SK-MEL-5 (cell line): ENCODE measurements around the gene PSEN1. TPM values are rescaled to one million over a fixed set of nuclear protein-coding genes. Genes with fewer than 3 reads are reported as not detected.

Source experiments
- DNase-seq: peaks from one replicate; pipeline ENCODE4 v3.0.0-alpha.2; 2016; ENCODE audit warnings: low read depth, low spot score
- in situ Hi-C: cut with HindIII; loops from 2 replicates; pipeline ENCODE4 v1.10.0; 2016; ENCODE audit warnings: low sequenced_read_pairs, high pct_unique_total_duplicates, low pct_unique_long_range_greater_than_20kb
- total RNA-seq: library from RNA; depleted of rRNA; stranded (reverse); fragments of >200 nt; shearing (Covaris generic); gene quantifications from 2 replicates; pipeline ENCODE4 v1.2.3, GENCODE V29; 2014

PSEN1 gene
- total RNA-seq, 1 experiment from 2014 or later, result 31.2 TPM

DNA sequence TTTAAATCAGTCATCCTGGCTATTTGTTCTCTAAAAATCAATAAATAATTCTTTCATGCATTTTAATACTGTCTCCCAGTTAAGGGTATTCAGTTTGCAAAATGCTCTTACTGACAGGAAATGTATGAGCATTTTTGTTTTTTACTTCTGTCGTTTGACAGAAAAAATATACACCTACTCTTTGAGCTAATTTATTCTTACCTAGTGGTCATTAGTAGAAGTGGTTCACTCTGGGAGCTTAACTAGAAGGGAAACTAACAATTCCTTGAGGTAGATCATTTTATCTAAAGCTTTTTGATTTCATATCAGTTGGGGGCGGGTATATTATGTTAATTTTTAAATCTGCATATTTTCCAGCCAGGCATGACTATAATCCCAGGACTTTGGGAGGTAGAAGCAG is 67.2 kb downstream of the PSEN1 start:
- in situ Hi-C loops, result no loop called here
- DNase-seq, result no peak

DNA sequence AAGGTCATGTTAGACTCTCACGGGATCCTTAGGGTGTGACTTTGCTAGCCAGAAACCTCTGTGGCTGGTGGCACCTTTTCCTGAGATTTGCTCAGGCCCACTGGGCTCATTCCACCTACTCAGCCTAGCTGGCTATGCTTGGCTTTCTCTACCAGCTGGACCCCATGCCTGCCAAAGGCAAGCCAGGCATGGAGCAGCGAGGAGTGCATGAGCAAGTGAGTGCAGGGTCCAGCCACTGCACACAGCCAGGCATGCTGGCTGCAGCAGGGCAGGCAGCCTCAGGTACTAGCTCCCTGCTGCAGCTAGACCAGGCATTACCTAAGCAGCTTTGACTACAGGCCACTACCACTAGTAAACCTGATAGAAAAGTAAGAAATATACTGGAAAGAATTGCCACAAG is 71.3 kb downstream of the PSEN1 start:
- in situ Hi-C loops, result no loop called here
- no peak for DNase-seq

DNA sequence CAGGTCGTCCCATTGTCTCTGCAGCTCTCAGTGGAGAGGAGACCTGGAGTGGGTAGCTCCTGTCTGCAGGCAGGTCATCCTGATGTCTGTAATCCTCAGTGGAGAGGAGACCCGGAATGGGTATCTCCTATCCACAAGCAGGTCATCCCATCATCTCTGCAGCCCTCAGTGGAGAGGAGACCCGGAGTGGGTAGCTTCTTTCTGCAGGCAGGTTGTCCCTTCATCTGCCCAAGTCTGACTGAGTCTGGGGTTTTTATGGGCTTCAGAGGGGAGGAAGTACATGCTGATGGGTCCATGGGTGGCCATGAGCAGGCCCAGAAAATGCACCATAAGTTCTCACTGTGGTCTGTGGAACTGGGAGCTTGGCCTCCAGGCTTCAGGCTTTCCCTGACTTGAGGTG is 72.1 kb downstream of the PSEN1 start:
- in situ Hi-C loops, result no loop called here
- DNase-seq, result no peak

DNA sequence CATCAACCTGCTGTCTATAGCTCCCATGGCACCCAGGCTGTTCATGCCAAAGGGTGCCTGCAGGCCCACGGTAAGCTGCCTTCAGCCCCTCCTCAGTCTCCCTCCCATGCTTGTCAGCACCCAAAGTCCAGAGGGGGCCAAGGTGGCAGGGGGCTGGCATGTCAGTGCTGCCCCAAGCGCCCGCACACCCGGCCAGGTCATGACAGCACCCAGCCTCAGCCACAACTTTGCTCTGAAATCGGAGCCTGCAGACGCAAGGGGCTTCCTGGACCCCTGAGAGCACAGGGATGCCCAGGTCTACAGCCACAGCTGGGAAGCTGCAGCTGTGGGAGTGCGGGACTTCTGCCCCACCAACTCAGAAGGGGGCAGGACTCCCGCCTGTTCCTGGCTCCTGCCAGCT is 72.5 kb downstream of the PSEN1 start:
- in situ Hi-C loops, result no loop called here
- no peak for DNase-seq

DNA sequence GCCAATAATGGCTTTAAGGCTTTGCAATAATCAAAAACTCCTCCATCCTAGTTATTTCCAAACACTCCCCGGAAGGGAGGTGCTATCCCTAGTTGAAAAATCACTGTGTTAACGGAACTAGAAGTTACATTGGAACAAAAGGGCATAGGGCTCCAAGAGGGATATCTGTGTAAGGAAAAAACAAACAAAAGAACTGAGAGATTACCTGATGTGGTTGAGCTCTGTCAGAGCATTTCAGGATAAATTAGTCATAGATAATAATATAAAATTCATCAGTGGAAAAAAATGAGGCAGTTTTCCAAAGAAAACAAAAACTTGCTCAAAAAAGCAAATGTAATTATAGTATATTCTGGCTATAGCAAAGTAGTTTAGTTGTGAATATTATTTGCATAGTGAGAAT is 73.6 kb downstream of the PSEN1 start:
- DNase-seq, result no peak
- in situ Hi-C loops, result no loop called here

DNA sequence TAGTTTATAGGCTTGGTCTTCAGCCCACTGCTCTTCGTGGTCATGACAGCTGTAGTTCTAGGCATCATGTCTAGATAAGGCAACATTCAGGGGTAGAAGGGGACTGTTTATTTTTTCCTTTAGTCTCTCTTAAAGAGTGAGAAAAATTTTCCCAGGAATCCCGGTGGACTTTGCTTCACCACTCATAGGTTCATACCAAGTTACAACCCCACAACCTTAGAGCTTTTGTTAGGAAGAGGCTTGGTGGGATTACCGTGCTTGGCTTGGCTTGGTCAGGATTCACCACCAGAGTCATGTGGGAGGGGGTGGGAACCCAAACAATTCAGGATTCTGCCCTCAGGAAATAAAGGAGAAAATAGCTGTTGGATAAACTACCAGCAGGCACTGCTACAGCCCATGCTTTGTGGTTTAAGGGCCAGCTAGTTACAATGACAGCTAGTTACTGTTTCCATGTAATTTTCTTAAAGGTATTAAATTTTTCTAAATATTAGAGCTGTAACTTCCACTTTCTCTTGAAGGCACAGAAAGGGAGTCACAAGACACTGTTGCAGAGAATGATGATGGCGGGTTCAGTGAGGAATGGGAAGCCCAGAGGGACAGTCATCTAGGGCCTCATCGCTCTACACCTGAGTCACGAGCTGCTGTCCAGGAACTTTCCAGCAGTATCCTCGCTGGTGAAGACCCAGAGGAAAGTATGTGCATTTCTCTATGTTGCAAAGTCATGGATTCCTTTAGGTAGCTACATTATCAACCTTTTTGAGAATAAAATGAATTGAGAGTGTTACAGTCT is 75.1 kb downstream of the PSEN1 start:
- in situ Hi-C loops, result no loop called here
- DNase-seq, result no peak

DNA sequence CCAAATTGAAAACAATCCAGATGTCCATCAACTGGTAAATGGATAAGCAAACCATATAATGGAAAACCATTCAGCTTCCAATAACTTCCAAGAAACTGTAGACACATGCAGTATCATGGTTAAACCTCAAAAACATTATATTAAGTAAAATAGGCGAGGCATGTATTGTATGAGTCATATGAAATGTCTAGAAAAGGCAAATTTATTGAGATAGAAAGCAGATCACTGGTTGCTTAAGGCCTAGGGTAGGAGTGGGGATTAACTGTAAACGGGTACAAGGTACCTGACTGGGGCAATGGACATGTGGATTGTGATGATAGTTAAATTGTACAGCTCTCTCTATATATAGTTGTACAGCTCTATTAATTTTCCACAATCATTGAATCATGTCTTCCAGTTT is 79.7 kb downstream of the PSEN1 start:
- no peak for DNase-seq
- in situ Hi-C loops, result no loop called here

DNA sequence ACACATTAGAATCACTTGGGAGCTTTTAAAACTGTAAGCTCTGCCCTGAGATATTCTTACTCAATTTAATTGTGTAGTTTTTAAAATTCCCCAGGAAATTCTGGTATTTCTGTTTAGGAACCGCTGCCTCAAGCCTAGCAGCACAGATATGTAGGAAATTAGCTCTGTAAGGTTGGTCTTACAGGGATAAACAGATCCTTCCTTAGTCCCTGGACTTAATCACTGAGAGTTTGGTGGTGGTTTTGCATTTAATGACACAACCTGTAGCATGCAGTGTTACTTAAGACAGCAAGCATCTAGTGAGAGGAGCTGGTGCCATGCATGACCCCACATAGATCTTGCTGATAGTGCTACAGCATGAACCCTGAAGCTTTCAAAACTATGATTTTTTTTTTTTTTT is 81.1 kb downstream of the PSEN1 start:
- in situ Hi-C loops, result no loop called here
- no peak for DNase-seq

DNA sequence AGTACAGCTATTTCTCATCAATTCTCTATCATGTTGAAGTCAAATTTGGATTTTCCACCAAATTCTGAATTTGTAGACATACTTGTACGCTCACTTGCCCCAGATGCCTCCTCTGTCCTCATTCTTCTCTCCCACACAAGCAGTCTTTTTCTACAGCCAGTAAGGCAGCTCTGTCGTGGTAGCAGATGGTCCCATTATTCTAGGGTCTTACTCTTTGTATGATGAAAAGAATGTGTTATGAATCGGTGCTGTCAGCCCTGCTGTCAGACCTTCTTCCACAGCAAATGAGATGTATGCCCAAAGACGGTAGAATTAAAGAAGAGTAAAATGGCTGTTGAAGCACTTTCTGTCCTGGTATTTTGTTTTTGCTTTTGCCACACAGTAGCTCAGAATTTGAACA is 83.8 kb downstream of the PSEN1 start:
- no peak for DNase-seq
- in situ Hi-C loops, result no loop called here

DNA sequence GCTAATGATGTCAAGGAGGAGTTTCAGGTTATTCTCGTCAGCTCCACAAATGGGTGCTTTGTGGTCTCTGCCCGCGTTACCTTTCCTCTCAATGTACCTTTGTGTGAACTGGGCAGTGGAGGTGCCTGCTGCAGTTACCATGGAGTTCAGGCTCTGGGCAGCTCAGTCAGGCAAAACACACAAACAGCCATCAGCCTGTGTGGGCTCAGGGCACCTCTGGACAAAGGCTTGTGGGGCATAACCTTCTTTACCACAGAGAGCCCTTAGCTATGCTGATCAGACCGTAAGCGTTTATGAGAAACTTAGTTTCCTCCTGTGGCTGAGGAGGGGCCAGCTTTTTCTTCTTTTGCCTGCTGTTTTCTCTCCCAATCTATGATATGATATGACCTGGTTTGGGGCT is 84.3 kb downstream of the PSEN1 start:
- in situ Hi-C loops, result no loop called here
- DNase-seq, result no peak

DNA sequence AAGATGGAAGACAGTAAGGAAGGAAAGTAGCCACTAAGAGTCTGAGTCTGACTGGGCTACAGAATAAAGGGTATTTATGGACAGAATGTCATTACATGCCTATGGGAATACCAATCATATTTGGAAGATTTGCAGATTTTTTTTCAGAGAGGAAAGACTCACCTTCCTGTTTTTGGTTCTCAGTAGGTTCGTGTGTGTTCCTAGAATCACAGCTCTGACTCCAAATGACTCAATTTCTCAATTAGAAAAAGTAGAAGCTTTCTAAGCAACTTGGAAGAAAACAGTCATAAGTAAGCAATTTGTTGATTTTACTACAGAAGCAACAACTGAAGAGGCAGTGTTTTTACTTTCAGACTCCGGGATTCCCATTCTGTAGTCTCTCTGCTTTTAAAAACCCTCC is 85.6 kb downstream of the PSEN1 start:
- DNase-seq, result no peak
- in situ Hi-C loops, result no loop called here

DNA sequence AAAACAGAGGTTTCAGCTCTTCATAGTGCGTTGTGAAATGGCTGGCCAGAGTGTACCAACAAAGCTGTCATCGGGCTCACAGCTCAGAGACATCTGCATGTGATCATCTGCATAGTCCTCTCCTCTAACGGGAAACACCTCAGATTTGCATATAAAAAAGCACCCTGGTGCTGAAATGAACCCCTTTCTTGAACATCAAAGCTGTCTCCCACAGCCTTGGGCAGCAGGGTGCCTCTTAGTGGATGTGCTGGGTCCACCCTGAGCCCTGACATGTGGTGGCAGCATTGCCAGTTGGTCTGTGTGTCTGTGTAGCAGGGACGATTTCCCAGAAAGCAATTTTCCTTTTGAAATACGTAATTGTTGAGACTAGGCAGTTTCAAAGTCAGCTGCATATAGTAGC is 86.7 kb downstream of the PSEN1 start:
- in situ Hi-C loops, result no loop called here
- no peak for DNase-seq

DNA sequence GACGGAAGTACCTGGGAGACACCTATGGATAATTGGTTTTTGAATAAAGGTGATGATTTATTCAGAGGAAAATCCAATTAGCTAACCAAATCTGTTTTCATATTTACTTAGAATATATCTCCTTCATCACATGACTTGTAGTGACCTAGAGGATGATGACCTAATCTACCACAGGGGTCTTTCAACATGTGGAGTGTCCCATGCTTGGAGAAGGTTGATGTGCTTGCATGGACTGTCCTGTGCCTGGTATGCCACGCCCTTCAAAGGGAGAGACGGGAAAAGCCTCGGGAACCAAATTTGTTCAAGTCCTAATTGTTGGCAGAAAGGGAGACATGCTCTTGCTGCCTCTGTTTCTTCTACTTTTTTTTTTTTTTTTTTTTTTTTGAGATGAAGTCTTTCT is 89.2 kb downstream of the PSEN1 start:
- in situ Hi-C loops, result no loop called here
- no peak for DNase-seq

DNA sequence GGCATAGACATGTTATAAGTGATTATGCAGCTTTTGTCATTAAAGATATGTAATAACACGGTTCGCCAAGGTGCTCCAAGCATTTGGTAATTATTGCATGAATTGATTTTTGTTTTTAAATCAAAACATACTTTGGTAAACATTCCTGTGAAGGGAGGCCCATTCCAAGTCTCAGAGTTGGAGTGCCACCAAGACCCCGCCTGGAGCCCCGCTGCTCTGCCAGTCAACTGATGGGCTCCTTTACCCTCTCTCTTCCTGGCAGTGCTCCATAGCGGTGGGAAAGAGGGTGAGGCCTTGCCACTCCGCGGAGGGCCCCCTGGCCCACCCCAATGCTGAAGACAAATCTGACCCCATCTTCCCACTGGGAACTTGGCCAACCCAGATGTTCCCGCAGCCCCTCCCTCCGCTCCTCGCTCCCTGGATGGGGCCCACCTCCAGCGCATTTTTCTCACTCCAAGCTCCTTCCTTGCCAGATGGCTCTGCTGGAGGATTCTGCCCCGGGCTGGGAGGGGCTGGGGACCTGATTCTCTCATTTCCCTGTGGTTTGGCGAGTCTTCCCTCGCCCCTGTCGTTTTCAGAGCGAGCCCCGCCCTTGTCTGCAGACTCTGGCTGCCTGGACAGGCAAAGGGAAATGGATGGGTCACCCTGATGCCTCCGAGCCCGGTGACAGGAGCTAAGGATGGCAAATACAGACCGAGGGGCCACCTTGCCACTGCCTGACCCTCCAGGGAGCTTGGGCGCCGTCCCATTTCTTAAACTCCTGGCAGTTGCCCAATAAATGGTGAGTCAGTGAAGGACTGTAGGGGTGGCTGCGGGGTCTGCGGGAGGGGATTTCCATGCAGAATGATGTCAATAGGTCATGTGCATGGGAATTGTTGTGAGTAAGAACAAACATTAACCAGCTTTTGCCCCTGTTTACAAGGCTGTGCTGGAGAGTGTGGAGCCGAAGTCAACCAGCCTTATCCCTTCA is 91.8 kb downstream of the PSEN1 start:
- no peak for DNase-seq
- in situ Hi-C loops, result no loop called here

DNA sequence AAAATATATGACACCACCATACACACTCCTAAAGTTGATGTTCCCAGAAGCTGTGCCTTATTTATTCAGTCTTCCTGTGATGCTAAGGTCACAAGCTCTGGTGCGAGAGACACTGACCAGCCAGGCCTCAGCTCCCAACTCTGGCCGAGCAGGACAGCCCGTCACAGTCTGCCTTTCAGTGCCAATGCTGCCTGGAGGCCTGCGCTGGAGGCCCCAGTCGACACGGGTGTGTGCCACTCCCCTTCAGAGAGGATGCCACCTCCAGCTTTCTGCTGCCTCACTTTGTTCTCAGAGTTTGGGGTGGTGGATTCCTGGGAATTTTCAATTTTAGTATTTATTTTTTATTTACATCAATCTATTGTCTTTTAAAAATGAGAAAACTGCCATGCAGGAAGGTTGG is 93.7 kb downstream of the PSEN1 start:
- DNase-seq, result no peak
- in situ Hi-C loops, result no loop called here

DNA sequence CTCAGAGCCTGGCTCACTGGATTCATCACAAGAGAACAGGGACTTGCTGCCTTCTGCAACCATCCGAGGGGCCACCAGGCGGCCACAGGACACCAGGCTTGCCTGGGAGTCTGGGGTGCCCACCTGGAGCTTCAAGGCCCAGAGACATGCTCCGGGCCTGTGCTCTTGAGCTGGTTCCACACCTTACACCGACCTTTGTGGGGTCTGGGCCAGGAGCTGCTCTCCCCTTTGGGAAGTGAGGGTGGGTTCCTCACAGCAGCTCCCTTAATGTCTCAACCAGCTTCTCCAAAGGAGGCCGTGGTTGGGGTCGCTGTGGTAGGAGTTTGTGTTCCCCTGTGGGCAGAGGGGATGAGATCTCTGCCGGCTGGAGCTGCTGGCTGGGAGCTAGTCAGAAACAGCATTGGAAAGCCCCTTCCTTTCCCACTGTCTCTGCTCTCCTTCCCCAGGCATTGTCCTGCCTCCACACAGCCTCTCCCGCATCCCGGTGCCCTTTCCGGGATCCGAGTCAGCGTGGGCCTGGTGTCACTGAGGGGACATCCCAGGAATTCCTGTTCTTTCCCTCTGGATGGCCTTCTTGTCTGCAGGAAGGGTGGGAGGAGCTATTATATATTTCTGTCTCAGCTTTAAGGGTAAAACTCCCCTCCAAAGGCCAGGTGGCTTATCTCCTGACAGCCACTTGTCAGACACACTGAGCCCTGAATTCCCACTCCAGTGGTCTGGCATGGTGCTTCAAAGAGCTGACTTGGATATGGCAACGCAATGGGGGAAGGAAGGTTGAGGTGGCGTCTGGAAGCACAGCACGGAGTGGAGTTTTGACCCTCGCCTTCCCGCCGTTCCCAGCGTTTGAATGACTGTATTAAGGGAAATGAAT is 95.9 kb downstream of the PSEN1 start:
- in situ Hi-C loops, result no loop called here
- DNase-seq, result peak; percentile 27

DNA sequence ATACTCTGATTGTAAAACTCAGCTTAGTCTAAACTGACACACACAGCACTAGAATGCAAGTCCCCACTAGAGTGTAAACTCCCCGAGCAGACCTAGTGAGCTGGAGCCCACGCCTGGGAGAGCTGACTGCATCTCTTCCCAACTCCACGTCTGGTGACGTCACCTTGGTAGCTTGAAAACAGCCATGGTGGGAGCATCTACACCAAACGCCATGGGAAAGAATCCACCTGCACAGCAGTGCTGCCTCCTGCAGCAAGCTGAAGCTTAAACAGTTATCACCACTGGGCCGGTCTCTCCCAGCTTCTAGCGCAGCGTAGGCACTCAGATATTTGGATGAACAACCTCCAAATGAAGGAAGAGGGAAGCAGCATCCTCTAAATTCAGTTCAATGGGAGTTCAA is 96.7 kb downstream of the PSEN1 start:
- in situ Hi-C loops, result no loop called here
- DNase-seq, result no peak

DNA sequence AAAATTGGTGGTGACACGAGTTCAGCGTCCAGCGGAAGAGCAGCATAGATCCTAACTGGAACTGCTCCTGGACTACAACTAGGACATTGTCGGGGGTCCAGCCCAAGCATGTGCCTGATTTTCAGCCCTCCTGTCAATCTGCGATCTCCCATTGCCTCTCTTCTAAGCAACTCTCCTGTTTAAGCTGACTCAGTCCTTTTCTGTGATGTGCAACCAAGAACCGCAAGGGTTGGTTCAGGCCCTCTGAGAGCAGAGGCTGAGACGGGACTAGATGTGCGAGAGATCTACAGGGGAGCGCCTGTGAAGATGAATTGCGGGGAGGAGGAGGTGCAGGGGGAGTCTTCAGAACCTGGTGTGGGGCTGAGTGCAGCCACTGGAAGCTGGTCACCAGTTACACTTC is 97.3 kb downstream of the PSEN1 start:
- in situ Hi-C loops, result no loop called here
- DNase-seq, result no peak
